OCI-LY1 (cell line): ENCODE measurements around the gene DXO.

Experiments
- CTCF ChIP-seq: fragments of 200-600 bp; sonication (generic), shearing (Covaris generic); IDR thresholded peaks from 2 replicates; pipeline ENCODE4 v1.5.1; 2017; ENCODE audit warnings: mild to moderate bottlenecking, antibody characterized with exemption, low read length, moderate library complexity, mixed read lengths
- EZH2 ChIP-seq: fragments of 200-600 bp; sonication (generic), shearing (Covaris generic); IDR thresholded peaks from 2 replicates; pipeline ENCODE4 v1.8.0; 2017; ENCODE audit warnings: borderline replicate concordance, mixed run types, mild to moderate bottlenecking, antibody characterized with exemption, low read length, moderate library complexity, mixed read lengths

- no peak for TF ChIP-seq CTCF
- TF ChIP-seq EZH2, result no peak
Measured at GRCh38 chr6:31965700-31966099, 6.2 kb downstream of the DXO start.
